ENCODE measurements around the gene NDFIP2.

GRCh38 chr13:79434556-79434955 lies 46.4 kb upstream of the NDFIP2 start:
- TF ChIP-seq CTCF (IDR thresholded peaks at IDR 0.05): no peak
- no peak for TF ChIP-seq POLR2AphosphoS5 (IDR thresholded peaks at IDR 0.05)

Measured in transverse colon (tissue), 4 donors.